Amygdala (tissue), 56 donors: ENCODE results near the gene ZNF784.

Experiments
- DNase-seq, 56 donors: peaks; one replicate each; lab custom pipeline; 2025; lab: John Stamatoyannopoulos, UW

ZNF784 gene

DNA sequence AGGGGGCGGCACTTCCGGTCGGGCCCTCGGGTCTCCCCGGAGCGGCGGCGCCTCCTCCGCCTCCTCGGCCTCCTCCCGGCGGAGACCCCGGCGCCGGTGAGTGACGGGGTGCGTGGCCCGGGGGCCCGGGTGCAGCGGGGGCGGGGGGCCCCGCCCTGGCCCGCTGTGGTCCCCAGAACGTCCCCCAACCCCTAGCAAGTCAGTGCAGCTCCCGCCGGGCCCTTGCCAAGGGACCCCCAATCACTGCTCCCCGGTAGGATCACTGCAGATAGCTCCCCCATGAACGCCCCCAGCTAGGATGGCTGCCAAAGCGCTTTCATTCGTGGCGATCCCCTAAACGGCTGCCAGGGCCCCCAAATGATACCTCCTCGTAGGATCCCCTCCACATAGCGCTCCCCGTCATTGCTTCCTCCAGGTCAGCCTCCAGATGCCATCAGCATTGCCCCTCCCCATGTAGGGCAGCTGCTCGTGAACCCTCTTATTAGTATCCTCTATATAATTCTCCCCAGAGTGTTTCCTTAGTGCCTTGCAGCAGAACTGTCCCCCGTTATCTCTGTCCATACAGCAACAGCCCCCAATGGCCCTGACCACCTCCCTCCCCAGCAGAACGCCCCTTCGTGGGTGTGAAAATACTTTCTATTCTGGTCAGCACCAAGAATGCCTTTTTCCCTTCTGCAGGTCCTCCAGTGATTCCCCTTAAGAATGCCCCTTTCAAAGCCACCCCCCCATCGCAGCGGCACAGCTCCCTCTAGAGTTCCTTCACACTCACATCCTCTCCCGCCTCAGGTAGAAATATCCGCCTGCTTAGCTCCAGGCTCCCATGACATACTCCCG is 18.5 kb downstream of the ZNF784 start, which contains the start of gene ZNF865:
Gene ZNF865, plus strand, starts transcription at position 11 of the 834 bp plus-strand sequence. CDS start 7,972 bp downstream, outside the sequence.
- DNase-seq = peak in 47 of 56 donors; percentile 8 to 75 (median 48)

GRCh38 chr19:55605207-55605636 is 19.1 kb downstream of the ZNF784 start:
- DNase-seq = peak; percentile 46 to 97 (median 92)

DNA sequence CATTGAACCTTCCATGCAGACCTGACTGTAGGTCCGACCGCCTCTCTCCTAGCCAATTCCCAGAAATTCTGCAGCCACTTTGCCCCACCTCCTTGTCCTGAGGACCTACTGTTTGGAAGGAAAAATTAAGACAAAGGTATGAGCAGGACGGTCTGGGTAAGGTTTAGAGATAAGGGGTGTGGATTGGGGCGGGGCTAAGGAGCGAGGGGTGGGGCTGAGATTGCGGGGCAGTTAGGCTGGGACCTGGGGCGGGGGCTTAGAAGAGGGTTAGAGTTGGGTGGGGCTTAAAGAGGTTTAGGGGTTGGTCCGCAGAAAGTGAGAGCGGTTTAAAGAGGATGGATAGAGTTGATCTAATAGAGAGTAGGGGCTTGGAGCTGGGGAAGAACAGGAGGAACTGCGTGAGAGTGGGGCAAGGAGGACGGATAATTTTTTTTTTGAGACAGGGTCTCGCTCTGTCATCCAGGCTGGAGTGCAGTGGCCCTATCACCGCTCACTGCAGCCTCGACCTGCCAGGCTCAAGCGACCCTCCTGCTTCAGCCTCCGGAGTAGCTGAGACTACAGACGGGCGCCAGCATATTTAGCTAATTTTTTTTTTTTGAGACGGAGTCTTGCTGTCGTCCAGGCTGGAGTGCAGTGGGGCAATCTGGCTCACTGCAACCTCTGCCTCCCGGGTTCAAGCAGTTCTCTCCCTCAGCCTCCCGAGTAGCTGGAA is 20.6 kb downstream of the ZNF784 start:
- no peak for DNase-seq

- no peak for DNase-seq
These were observed 21.3 kb downstream of the ZNF784 start for GRCh38 chr19:55603115-55603514.

DNA sequence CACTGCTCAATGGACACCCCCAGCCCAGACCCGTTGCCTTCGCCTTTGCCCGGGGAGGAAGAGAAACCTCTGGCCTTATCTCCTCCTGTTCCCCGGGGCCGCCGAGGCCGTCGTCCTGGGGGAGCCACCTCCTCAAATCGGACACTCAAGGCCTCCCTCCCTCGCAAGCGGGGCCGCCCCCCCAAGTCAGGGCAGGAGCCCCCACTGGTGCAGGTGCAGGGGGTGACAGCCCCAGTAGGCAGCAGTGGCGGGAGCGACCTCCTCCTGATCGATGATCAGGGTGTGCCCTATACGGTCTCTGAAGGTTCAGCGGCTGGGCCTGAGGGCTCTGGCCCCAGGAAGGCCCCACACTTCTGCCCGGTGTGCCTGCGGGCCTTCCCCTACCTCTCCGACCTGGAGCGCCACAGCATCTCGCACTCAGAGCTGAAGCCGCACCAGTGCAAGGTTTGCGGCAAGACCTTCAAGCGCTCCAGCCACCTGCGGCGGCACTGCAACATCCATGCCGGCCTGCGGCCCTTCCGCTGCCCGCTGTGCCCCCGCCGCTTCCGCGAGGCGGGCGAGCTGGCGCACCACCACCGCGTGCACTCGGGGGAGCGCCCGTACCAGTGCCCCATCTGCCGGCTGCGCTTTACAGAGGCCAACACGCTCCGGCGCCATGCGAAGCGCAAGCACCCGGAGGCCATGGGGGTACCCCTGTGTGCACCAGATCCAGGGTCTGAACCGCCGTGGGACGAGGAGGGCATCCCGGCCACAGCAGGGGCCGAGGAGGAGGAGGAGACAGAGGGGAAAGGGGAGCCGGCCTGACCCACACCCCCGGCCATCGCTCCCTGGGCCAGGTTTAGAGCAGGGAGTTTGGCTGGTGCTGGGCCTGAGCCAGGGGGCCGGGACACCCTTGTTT is 22.0 kb downstream of the ZNF784 start:
- no peak for DNase-seq

GRCh38 chr19:55601084-55601483 is 23.3 kb downstream of the ZNF784 start:
- no peak for DNase-seq

DNA sequence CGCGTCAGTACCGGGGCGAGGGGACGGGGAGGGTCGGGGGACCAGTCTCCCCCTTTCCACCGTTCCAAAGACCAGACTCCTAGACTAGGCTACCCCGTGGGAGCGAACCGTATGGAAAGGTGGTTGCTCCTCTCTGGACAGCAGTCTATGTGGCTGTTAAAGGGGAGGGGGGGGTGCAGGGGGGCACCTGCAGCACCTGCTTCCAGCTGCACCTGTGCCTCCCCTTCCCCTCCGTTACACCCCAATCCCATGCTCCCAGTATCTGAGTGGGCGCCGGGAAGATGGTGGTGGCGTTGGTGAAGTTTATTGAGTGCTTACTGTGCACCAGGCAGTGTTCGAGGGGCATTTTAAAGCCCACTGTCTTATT is 23.7 kb downstream of the ZNF784 start:
- DNase-seq = no peak

GRCh38 chr19:55599842-55600661 is 24.3 kb downstream of the ZNF784 start, which contains the start of gene ZNF524:
TSS of gene ZNF524 (plus strand) at chr19:55600288. CDS start at chr19:55602113, 1,825 bp downstream.
- peak; percentile 72 to 98 (median 90) for DNase-seq

GRCh38 chr19:55599468-55599841 is 24.9 kb downstream of the ZNF784 start, which contains the start of gene FIZ1:
TSS of gene FIZ1 (minus strand) at chr19:55599517. CDS start at chr19:55597865, 1,652 bp downstream.
- peak; percentile 84 to 99 (median 97) for DNase-seq

GRCh38 chr19:55598719-55599467 is 25.5 kb downstream of the ZNF784 start:
- DNase-seq = peak in 55 of 56 donors; percentile 74 to 95 (median 90)

DNA sequence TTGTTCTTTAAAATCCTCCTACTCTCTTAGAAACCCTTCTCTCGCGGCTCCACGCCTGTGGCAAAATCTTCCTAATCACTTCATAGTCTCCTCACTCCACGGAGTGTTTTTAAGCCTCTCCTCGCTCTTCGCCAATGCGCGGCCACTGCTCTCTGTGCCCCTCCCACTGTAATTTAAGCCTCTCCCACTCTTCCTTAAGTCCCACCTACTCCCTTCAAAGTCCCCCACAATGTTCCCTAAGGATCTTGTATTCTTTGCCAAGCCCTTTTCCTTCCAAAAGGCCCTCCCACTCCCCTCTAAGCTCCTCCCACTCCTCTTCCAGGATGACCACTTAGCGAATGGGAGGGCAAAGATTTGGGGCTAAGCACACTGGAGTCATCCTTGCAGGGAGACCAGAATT is 26.3 kb downstream of the ZNF784 start:
- no peak for DNase-seq

GRCh38 chr19:55597501-55597921 is 26.9 kb downstream of the ZNF784 start:
- DNase-seq = no peak

- no peak for DNase-seq
These were observed 28.1 kb downstream of the ZNF784 start for GRCh38 chr19:55596304-55596703.

DNA sequence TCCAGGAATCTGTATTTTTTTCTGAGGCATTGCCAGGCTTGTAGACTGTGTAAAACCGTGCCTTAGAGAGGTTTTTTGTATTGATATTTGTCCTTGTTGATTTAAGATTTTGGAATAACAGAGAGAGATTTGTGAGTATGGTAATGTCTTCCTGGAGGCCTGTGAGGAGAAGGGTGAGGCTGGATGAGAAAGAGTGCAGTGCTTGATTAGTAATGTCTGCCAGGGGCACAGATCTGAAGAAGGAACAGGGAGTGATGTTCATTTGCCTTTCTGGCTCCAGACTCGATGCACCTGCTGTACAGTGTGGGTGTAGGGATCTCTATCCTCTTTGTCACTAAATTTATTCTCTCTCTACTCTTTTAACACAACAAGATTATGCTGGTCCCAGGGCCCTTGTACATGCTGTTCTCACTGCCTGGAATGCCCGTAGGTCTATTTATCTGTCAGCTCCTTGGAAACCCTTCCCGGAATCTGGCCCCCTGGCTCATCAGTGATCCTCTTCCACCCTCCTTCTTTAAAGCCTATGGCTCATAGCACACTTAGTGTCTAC is 29.3 kb downstream of the ZNF784 start:
- no peak for DNase-seq

- DNase-seq = no peak
These were observed 31.1 kb downstream of the ZNF784 start for GRCh38 chr19:55593096-55593772.

DNA sequence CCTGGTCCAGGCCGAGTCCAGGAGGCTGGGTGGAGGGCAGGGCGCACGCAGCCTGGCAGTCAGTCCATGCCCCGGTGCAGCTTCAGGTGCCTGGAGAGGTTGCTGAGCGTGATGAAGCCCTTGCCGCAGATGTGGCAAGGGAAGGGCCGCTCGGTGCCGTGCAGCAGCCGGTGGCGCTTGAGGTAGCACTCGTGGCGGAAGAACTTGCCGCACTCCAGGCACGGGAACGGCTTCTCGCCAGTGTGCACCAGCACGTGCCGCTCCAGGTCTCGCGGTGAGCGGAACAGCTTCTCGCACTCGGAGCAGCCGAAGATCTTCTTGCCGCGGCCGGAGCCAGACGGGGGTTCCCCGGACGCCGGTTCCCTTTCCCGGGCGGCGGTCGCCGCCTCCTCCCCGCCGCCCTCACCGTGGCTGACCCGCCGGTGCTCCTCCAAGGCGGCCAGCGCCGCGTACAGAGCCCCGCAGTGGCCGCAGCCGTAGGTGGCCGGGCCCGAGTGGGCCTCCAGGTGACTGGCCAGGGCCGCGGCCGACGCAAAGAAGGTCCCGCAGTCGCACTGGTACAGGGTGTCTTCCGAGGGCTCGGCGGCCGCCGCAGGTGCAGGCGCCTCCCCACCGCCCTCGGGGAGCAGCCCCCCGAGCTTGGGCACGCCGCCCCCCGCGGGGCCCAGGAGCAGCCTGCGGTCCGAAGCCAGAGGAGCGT is 31.8 kb downstream of the ZNF784 start:
- no peak for DNase-seq

- no peak for DNase-seq
These were observed 32.8 kb downstream of the ZNF784 start for GRCh38 chr19:55591555-55591954.
